ENCODE data around the gene APP.
"Not testable (repeated sequence)": the region's sequence is repeated elsewhere in the genome, so short reads cannot be mapped to it uniquely, and the experiment has no call there.

APP gene

DNA sequence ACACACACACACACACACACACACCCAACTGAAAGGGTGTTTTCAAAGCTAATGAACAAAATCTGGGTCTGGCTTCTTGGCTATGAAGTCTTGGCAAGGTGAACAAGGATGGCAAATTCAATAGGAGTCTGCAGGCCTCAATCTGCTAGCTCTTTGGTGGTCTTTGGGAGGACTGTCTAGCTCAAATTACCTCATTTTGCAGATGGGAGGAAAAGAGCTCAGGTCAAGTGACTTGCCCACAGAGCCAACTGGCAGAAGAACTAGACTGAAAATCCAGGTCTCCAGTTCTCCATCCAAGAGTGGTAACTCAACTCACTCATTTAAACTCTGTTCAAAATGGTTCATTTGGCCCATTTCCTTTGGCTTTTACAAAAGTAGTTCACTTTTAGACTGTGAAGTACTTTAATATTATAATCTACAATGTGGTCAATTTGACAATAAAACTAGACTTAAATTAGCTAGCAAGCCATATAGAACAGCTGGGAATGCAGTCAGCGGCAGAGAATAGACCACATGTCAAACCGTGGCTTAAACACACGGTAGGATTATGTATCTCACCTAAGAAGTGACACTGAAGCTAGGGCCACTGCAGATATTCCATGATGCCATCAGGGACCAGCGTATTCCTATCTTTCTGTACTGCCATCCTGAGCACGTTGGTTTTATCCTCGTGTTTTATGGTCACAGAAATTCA, 112.9 kb downstream of the APP start:
- no peak for DNase-seq

GRCh38 chr21:26055841-26056264, 114.7 kb downstream of the APP start:
- no peak for DNase-seq

DNA sequence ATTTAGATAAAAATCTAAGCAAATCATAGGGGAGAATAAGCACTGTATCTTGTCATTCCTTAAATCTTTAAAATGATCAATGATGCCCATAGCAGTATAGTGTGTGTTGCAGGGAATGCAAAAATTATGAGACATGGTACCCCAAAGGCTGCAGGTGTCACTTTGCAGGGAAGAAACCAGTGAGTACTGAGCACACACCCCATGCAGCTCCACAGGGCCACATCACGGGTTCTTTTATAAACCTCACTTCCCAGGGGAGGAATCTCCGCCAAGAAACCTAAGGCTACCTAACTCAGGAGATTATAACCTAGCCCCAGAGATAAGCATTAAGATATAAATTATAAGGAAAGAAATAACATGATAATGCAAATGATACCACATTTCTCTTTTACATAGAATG, 115.6 kb downstream of the APP start:
- DNase-seq = no peak

GRCh38 chr21:26052057-26052456, 118.5 kb downstream of the APP start:
- no peak for DNase-seq

DNA sequence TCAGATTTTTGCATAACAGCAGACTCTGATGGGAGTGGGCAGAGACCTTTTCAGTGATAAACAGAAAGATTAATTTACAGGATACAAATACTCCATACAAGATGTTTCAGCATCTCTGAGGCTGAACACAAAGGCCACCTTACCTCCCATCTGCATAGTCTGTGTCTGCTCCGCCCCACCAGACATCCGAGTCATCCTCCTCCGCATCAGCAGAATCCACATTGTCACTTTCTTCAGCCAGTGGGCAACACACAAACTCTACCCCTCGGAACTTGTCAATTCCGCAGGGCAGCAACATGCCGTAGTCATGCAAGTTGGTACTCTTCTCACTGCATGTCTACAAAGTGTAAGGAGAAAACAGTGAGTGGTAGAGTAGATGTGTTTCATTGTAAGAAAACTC, 119.7 kb downstream of the APP start:
- no peak for DNase-seq

GRCh38 chr21:26049803-26050202, 120.8 kb downstream of the APP start:
- DNase-seq = no peak

- no peak for DNase-seq
Measured at GRCh38 chr21:26047279-26047967, 123.1 kb downstream of the APP start.

GRCh38 chr21:26043891-26044290, 126.7 kb downstream of the APP start:
- no peak for DNase-seq

DNA sequence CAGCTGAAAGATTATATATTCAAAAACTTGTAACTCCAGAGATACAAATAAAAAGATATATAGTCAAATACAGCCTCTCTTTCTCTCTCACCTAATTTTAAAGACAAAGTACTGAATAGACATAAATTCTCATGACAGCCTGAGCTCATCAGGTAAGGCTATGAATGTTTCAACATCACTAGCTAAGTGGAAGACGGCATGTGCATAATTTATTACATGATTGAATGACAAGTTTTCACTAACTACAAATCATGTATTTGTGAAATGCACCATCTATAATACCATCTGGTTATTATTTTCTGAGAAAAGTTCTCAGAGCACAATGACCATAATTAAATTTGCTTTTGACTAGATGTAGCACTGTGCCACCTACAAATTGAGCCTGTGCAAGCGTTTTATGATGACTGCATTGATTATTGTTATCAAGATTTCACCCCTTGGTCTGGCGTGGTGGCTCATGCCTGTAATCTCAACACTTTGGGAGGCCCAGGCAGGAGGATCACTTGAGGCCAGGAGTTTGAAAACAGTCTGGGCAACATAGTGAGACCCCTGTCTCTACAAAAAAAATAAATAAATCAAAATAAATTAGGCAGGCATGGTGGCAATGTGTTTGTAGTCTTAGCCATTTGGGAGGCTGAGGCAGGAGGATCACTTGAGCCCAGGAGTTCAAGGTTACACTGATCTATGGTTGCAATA, 128.2 kb downstream of the APP start:
- DNase-seq = no peak

- DNase-seq = no peak
Measured at GRCh38 chr21:26041431-26042180, 129.0 kb downstream of the APP start.

DNA sequence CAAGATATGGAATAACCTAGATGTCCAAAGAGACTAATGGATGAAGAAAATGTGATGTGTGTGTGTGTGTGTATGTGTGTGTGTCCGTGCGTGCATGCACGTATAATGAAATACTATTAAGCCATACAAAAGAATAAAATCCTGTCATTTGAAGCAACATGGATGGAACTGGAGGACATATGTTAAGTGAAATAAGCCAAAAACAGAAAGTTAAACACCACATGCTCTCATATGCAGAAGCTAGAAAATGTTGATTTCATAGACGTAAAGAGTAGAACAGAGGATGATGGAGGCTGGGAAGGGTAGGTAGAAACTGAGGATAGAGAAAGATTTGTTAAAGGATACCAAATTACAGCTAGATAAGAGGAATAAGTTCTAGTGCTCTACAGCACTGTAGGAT, 133.7 kb downstream of the APP start:
- no peak for DNase-seq

DNA sequence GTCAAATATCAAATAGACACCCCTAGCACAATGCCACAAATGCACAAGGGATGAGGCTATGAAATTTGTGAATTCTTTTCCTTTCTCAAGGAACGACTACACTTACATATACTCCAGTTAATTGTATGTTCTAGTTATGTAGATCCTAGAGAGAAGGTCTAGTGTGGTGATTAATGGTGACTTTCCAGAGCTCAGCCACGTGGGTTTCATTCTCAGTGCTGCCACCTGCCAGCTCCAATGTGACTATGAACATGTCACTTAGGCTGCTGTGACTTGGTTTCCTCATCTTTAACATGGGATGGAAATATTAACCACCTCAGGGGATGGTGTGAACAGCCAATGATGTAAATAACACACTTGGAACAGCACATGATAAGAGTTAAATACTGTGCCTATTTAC, 138.3 kb downstream of the APP start:
- DNase-seq = no peak

- no peak for DNase-seq
Measured at GRCh38 chr21:26028183-26028582, 142.4 kb downstream of the APP start.

- no peak for DNase-seq
Measured at GRCh38 chr21:26027696-26028095, 142.9 kb downstream of the APP start.

GRCh38 chr21:26025536-26026512, 144.7 kb downstream of the APP start:
- DNase-seq = no peak

DNA sequence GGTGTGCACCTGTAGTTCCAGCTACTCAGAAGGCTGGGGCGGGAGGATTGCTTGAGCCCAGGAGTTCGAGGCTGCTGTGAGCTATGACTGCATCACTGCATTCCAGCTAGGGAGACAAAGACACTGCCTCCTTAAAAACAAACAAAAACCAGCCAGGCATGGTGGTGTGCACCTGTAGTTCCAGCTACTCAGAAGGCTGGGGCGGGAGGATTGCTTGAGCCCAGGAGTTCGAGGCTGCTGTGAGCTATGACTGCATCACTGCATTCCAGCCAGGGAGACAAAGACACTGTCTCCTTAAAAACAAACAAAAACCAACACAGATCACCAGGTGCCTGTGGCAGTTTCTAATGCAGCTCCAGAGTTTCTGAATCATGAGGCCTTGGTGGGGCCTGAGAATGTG, 147.2 kb downstream of the APP start:
- DNase-seq = not testable (repeated sequence)

DNA sequence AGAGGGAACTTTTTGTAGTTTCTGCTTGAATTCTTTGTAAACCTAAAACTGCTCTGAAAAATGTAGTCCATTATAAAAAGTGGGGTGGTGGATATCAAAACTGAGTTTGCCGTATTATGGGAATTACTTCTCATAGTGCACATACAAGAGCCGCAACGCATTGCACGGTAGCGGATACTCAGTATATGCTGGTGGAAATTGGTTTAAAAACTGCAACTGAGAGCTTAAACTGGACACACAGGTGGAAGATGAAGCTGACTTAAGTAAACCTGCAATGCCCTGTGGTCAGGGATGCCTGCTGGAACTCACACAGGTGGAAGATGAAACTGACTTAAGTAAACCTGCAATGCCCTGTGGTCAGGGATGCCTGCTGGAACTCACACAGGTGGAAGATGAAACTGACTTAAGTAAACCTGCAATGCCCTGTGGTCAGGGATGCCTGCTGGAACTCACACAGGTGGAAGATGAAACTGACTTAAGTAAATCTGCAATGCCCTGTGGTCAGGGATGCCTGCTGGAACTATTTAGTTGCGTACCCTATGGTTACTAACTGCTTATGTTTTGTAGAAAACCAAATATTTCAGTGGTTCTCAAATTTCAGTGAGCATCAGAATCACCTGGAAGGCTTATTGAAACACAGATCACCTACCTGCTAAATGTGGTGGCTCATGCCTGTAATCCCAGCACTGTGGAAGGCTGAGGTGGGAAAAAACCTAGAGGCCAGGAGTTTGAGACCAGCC, 147.8 kb downstream of the APP start:
- DNase-seq = not testable (repeated sequence)

- no peak for DNase-seq
Measured at GRCh38 chr21:26020510-26020909, 150.1 kb downstream of the APP start.

GRCh38 chr21:26020081-26020480, 150.5 kb downstream of the APP start:
- no peak for DNase-seq

GRCh38 chr21:26019236-26019635, 151.3 kb downstream of the APP start:
- DNase-seq = no peak

- no peak for DNase-seq
Measured at GRCh38 chr21:26013970-26014369, 156.6 kb downstream of the APP start.
